ENCODE data around the gene ZNF311.
"Not testable (repeated sequence)": the region's sequence is repeated elsewhere in the genome, so short reads cannot be mapped to it uniquely, and the experiment has no call there.

ZNF311 gene

GRCh38 chr6:28969129-28969528, 36.0 kb downstream of the ZNF311 start:
- no peak for TF ChIP-seq CTCF (IDR thresholded peaks at IDR 0.05; ENCODE audit: poor library complexity, severe bottlenecking)
- H3K4me1 ChIP-seq (ENCODE audit: insufficient read depth, poor library complexity, severe bottlenecking): no peaks in the 10 kb centered on the region
- no peaks in the 10 kb centered on the region for H3K9me3 ChIP-seq (ENCODE audit: severe bottlenecking)
- DNase-seq (ENCODE audit: low spot score) (no peak), ATAC-seq (ENCODE audit: low read depth) (no peak)
- no peak overlapping the region for H3K4me3 ChIP-seq (ENCODE audit: severe bottlenecking)
- no peaks in the 10 kb centered on the region for H3K27me3 ChIP-seq (ENCODE audit: insufficient read depth, poor library complexity, severe bottlenecking)
- H3K36me3 ChIP-seq (ENCODE audit: low read depth): no peaks in the 10 kb centered on the region
- H3K27ac ChIP-seq (ENCODE audit: poor library complexity, severe bottlenecking): no peak overlapping the region

- no peak for TF ChIP-seq CTCF (IDR thresholded peaks at IDR 0.05; ENCODE audit: poor library complexity, severe bottlenecking)
- Histone ChIP-seq H3K4me1 (ENCODE audit: insufficient read depth, poor library complexity, severe bottlenecking) (no peaks in the 10 kb centered on the region), H3K27ac (ENCODE audit: poor library complexity, severe bottlenecking) (no peak overlapping the region), H3K36me3 (ENCODE audit: low read depth) (no peaks in the 10 kb centered on the region), H3K4me3 (ENCODE audit: severe bottlenecking) (no peak overlapping the region), H3K9me3 (ENCODE audit: severe bottlenecking) (no peaks in the 10 kb centered on the region), H3K27me3 (ENCODE audit: insufficient read depth, poor library complexity, severe bottlenecking) (no peaks in the 10 kb centered on the region)
- DNase-seq (ENCODE audit: low spot score) (no peak), ATAC-seq (ENCODE audit: low read depth) (no peak)
Measured at GRCh38 chr6:28968476-28968875, 36.6 kb downstream of the ZNF311 start.

GRCh38 chr6:28965706-28966105, 39.4 kb downstream of the ZNF311 start:
- H3K36me3 ChIP-seq (ENCODE audit: low read depth): no peaks in the 10 kb centered on the region
- H3K27me3 ChIP-seq (ENCODE audit: insufficient read depth, poor library complexity, severe bottlenecking): no peaks in the 10 kb centered on the region
- H3K4me3 ChIP-seq (ENCODE audit: severe bottlenecking): no peak overlapping the region
- H3K27ac ChIP-seq (ENCODE audit: poor library complexity, severe bottlenecking): no peak overlapping the region
- H3K4me1 ChIP-seq (ENCODE audit: insufficient read depth, poor library complexity, severe bottlenecking): no peaks in the 10 kb centered on the region
- no peaks in the 10 kb centered on the region for H3K9me3 ChIP-seq (ENCODE audit: severe bottlenecking)
- no peak for TF ChIP-seq CTCF (IDR thresholded peaks at IDR 0.05; ENCODE audit: poor library complexity, severe bottlenecking)
- ATAC-seq (ENCODE audit: low read depth) (no peak), DNase-seq (ENCODE audit: low spot score) (no peak)

DNA sequence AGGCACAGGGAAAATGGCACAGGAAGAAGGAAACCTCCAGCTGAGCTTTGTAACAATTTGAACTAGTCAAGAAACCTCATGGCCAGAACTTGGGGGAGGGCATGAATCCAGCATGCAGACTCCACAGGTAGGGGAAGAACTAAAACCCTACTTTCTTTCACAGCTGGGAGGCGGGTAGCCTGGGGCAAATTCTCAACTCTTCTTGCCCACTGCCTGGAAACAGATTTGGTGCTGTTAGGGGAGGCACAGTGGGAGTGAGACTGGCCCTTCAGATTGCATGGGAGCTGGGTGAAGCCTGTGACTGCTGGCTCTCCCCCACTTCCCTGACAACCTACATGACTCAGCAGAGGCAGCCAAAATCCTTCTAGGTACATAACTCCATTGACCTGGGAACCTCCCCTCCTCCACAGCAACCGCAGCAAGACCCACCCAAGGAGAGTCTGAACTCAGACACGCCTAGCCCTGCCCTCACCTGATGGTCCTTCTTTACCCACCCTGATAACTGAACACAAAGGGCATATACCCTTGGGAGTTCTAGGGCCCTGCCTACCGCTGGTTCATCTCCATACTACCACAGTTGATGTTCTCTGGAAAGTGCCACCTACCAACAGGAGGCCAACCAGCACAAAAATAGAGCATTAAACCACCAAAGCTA, 44.1 kb downstream of the ZNF311 start:
- Histone ChIP-seq H3K27me3 (ENCODE audit: insufficient read depth, poor library complexity, severe bottlenecking) (no peaks in the 10 kb centered on the region), H3K4me1 (ENCODE audit: insufficient read depth, poor library complexity, severe bottlenecking) (no peaks in the 10 kb centered on the region), H3K27ac (ENCODE audit: poor library complexity, severe bottlenecking) (no peak overlapping the region), H3K9me3 (ENCODE audit: severe bottlenecking) (no peaks in the 10 kb centered on the region), H3K36me3 (ENCODE audit: low read depth) (no peaks in the 10 kb centered on the region), H3K4me3 (ENCODE audit: severe bottlenecking) (no peak overlapping the region)
- TF ChIP-seq CTCF (IDR thresholded peaks at IDR 0.05; ENCODE audit: poor library complexity, severe bottlenecking): no peak
- DNase-seq (ENCODE audit: low spot score) (no peak), ATAC-seq (ENCODE audit: low read depth) (no peak)

DNA sequence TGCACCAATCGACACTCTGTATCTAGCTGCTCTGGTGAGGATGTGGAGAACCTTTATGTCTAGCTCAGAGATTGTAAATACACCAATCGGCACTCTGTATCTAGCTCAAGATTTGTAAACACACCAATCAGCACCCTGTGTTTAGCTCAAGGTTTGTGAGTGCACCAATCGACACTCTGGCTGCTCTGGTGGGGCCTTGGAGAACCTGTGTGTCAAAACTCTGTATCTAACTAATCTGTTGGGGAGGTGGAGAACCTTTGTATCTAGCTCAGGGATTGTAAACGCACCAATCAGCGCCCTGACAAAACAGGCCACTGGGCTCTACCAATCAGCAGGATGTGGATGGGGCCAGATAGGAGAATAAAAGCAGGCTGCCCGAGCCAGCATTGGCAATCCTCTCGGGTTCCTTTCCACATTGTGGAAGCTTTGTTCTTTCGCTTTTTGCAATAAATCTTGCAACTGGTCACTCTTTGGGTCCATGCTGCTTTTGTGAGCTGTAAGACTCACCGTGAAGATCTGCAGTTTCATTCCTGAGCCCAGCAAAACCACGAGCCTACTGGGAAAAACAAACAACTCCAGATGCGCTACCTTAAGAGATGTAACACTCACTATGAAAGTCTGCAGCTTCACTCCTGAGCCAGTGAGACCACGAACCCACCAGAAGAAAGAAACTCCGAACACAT, 46.4 kb downstream of the ZNF311 start:
- H3K9me3 ChIP-seq (ENCODE audit: severe bottlenecking); H3K36me3 ChIP-seq (ENCODE audit: low read depth); H3K4me1 ChIP-seq (ENCODE audit: insufficient read depth, poor library complexity, severe bottlenecking); H3K27ac ChIP-seq (ENCODE audit: poor library complexity, severe bottlenecking); ATAC-seq (ENCODE audit: low read depth); H3K27me3 ChIP-seq (ENCODE audit: insufficient read depth, poor library complexity, severe bottlenecking); H3K4me3 ChIP-seq (ENCODE audit: severe bottlenecking); DNase-seq (ENCODE audit: low spot score): not testable (repeated sequence)

GRCh38 chr6:28957795-28958314, 47.3 kb downstream of the ZNF311 start:
- not testable (repeated sequence) for ATAC-seq (ENCODE audit: low read depth); DNase-seq (ENCODE audit: low spot score); H3K27ac ChIP-seq (ENCODE audit: poor library complexity, severe bottlenecking); H3K27me3 ChIP-seq (ENCODE audit: insufficient read depth, poor library complexity, severe bottlenecking); H3K9me3 ChIP-seq (ENCODE audit: severe bottlenecking); H3K4me1 ChIP-seq (ENCODE audit: insufficient read depth, poor library complexity, severe bottlenecking); H3K36me3 ChIP-seq (ENCODE audit: low read depth); H3K4me3 ChIP-seq (ENCODE audit: severe bottlenecking)

Measured in RWPE2 (cell line).